ENCODE data around the gene PRKN. TPM values are rescaled to one million over a fixed set of nuclear protein-coding genes. Genes with fewer than 3 reads are reported as not detected.

The PRKN gene
- total and polyA plus RNA-seq, 2 donors (not counting 3 experiments of a cell fraction or from before 2014, with no cell fraction given): 0.06 TPM; not detected in 1

GRCh38 chr6:161722394-161722793 lies 1005.2 kb downstream of the PRKN start:
- Histone ChIP-seq H3K36me3 (ENCODE audit: control insufficient read depth in 2 of 2, extremely low read depth in 1 of 2, insufficient read depth in 2 of 2, low read length in 2 of 2) (no peaks in the 10 kb centered on the region), H3K4me2 (ENCODE audit: insufficient read depth, low read length) (no peak overlapping the region), H3K27ac (ENCODE audit: insufficient read depth, low read depth, low read length) (no peak overlapping the region), H3K4me3 (replicated peaks in 1 of 3; ENCODE audit: insufficient read depth in 1 of 3, low read depth in 1 of 3, low read length in 3 of 3) (no peak overlapping the region), H3K27me3 (ENCODE audit: control insufficient read depth in 2 of 2, insufficient read depth in 2 of 2, low read length in 2 of 2) (no peaks in the 10 kb centered on the region), H3K9ac (replicated peaks; ENCODE audit: extremely low read depth, insufficient read depth, low read length) (no peak overlapping the region), H3K9me1 (replicated peaks; ENCODE audit: control insufficient read depth, extremely low read depth, insufficient read depth, low read length) (no peaks in the 10 kb centered on the region), H3K4me1 (ENCODE audit: control insufficient read depth, extremely low read depth, insufficient read depth, low read length) (no peaks in the 10 kb centered on the region), H3K79me2 (ENCODE audit: control insufficient read depth, insufficient read depth, low read length) (no peaks in the 10 kb centered on the region), H4K20me1 (replicated peaks; ENCODE audit: control insufficient read depth, extremely low read depth, insufficient read depth, low read length) (no peaks in the 10 kb centered on the region), H3K9me3 (replicated peaks; ENCODE audit: control insufficient read depth, insufficient read depth, low read length) (no peaks in the 10 kb centered on the region), H2AFZ (ENCODE audit: low read depth, low read length) (no peak overlapping the region)
- ChIA-PET POLR2A (no interaction called here), CTCF (no interaction called here)
- no peak for TF ChIP-seq GATA2 (IDR thresholded peaks at IDR 0.05; ENCODE audit: insufficient read depth, insufficient read length, low read depth, low read length)
- no peak for TF ChIP-seq JUN (IDR thresholded peaks at IDR 0.05; ENCODE audit: borderline replicate concordance, insufficient read depth, insufficient read length, low read depth)
- no peak for TF ChIP-seq POLR2AphosphoS5 (IDR thresholded peaks at IDR 0.05; ENCODE audit: insufficient read depth, low read depth, low read length)
- TF ChIP-seq POLR2A (IDR thresholded peaks at IDR 0.05; ENCODE audit: low read depth, low read length): no peak
- no peak for TF ChIP-seq EZH2 (IDR thresholded peaks at IDR 0.05; ENCODE audit: borderline replicate concordance, low read depth, low read length, severe bottlenecking)
- no peak for TF ChIP-seq MAX (IDR thresholded peaks at IDR 0.05; ENCODE audit: insufficient read depth, insufficient read length)
- TF ChIP-seq CTCF (IDR thresholded peaks at IDR 0.05; ENCODE audit: extremely low read depth in 1 of 2, insufficient read depth in 1 of 2, low read depth in 1 of 2, low read length in 2 of 2): no peak
- no peak for TF ChIP-seq FOS (IDR thresholded peaks at IDR 0.05; ENCODE audit: borderline replicate concordance, insufficient read depth, low read length)
- TF ChIP-seq MYC (IDR thresholded peaks at IDR 0.05; ENCODE audit: low read depth, low read length): no peak
- BruUV-seq (replicated peaks): no TSS peak
- DNase-seq (ENCODE audit: low read depth, low spot score) (no peak), FAIRE-seq (no peak)
- dilution Hi-C loops (cut with MboI; ENCODE audit: extremely low pct_ligation_motif_present, low sequenced_read_pairs): no loop called here
- intact Hi-C loops (cut with micrococcal nuclease): no loop called here

All from endothelial cell of umbilical vein (primary cell).